HG02970 (cell line): ENCODE results near the gene SEPTIN1.
"Not testable (repeated sequence)": the region's sequence is repeated elsewhere in the genome, so short reads cannot be mapped to it uniquely, and the experiment has no call there.

Experiments used
- ATAC-seq: cut with Tn5 transposase; IDR thresholded peaks from one replicate; pipeline ENCODE4 v1.9.1; 2021; ENCODE audit warnings: mild to moderate bottlenecking, moderate library complexity, moderate number of reproducible peaks; ENCODE audit not compliant: unreplicated experiment, low FRiP score

Gene SEPTIN1

DNA sequence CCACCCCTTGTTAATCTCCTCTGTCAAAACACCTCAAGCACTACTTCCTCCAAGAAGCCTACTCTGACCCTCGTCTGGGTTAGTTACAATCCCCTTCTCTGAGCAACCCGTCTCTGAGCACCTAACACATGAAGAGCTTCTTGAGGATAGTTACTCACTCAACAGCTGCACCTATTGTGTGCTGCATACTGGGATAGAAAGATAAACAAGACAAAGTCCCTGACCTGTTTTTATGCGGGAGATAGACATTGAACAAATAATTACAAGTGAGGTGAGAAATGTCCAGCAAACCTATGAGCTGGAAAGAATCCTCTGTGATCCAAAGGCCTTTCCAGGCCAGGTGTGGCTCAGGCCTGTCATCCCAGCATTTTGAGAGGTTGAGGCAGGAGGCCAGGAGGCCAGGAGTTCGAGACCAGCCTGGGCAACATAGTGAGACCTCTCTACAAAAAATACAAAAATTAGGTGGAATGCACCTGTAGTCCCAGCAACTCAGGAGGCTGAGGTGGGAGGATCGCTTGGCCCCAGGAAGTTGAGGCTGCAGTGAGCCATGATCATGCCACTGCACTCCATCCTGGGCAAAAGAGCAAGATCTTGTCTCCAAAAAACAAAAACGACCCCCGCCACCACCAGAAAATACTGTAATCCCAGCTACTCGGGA lies 19.5 kb upstream of the SEPTIN1 start:
- ATAC-seq: no peak

DNA sequence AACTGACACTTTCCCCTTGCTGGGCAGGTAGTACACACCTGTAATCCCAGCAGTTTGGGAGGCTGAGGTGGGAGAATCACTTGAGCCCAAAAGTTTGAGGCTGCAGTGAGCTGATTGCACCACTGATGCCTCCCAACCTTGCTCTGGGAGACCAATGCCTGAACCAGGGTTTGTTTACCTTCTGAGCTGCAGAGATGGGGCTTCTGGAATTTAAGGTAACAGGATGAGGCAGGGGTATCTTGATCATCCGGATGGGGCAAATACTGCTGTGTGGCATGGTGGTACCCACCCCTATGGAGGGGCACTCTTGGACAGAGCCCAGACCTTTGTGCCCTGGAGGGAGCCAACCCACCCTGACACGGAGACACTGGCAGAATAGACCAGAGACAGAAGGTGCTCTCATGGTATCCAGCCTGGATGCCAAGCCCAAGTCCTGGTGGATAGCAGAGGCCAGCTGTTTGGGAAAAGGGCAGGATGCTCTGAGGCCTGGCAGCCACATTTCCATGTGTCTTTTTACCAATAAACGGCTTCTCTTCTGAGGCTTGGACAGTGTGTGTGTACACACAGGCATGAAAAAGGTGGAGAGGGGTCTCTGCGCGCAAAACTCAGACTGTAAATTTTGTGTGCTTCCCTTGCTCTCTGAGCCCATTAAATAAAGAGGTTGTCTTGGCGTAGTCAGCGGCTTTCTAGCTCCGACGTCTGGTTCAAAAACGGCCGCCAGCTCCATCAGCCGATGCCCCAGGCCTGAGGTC lies 17.2 kb upstream of the SEPTIN1 start:
- no peak for ATAC-seq

DNA sequence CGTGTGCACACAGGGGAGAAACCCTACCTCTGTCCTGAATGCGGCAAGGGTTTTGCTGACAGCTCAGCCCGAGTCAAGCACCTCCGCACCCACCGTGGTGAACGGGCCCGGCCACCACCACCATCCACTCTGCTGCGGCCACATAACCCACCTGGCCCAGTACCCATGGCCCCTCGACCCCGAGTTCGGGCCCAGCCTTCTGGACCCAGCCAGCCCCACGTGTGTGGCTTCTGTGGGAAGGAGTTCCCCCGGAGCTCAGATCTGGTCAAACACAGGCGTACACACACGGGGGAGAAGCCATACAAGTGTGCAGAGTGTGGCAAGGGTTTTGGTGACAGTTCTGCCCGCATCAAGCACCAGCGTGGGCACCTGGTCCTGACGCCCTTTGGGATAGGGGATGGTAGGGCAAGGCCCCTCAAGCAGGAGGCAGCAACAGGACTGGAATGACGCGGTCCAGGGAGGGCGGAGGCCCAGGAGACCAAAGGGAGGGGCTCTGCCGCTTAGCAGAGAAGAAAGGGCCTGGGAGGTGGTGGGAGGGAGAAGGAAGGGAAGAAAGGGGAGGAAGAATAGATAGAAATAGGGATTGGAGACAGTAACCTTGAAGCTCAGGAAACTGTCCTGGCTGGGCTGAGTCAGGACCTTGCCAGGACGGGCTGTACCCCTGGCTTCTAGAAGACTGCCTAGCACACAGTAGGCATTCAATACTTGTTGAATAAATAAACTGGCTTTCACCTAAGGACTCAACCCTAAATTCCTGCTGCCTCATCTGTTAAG lies 16.5 kb upstream of the SEPTIN1 start:
- ATAC-seq: no peak

DNA sequence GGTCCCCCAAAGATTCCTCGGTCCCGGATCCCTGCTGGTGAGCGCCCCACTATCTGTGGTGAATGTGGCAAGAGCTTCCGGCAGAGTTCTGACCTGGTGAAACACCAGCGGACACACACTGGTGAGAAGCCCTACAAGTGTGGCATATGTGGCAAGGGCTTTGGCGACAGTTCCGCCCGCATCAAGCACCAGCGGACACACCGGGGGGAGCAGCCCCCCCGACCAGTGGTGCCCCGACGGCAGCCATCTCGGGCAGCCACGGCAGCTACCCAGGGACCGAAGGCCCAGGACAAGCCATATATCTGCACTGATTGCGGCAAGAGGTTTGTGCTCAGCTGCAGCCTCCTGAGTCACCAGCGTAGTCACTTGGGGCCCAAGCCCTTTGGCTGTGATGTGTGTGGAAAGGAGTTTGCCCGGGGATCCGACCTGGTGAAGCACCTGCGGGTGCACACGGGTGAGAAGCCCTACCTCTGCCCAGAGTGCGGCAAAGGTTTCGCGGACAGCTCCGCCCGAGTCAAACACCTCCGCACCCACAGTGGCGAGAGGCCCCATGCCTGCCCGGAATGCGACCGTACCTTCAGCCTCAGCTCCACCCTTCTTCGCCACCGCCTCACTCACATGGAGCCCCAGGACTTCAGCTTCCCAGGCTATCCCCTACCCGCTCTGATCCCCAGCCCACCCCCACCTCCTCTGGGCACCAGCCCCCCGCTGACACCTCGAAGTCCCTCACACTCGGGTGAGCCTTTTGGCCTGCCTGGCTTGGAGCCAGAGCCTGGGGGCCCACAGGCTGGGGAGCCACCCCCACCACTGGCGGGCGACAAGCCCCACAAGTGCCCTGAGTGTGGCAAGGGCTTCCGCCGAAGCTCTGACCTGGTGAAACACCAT lies 15.7 kb upstream of the SEPTIN1 start:
- no peak for ATAC-seq

DNA sequence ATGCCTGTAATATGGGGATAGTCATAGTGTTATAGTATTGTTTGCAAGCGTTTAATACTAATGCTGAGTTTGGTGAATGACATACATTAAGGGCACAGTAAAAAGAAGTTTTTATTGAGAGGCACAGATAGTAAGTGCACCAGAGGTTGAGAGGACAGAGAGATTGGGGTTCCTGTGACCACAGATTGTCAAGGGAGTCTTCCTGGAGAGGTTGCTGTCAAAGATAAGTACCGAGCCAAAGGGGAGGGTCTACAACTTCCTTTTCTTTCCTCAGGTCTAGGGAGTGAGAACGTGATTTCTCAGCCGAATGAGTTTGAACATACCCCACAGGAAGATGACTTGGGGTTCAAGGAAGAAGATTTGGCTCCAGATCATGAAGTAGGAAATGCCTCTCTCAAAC lies 14.7 kb upstream of the SEPTIN1 start:
- no peak for ATAC-seq

DNA sequence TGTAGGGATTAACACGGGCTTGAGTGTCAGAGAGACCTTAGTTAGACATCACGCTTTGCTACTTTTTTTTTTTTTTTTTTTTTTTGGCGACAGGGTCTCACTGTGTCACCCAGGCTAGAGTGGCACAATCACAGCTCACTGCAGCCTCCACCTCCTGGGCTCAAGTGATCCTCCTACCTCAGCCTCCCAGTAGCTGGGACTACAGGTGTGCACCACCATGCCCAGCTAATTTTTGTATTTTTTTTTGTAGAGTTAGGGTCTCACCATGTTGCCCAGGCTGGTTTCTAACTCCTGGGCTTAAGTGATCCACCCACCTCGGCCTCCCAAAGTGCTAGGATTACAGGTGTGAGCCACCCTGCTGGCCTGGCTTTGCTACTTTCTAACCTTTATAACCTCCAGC lies 14.3 kb upstream of the SEPTIN1 start:
- ATAC-seq: not testable (repeated sequence)

DNA sequence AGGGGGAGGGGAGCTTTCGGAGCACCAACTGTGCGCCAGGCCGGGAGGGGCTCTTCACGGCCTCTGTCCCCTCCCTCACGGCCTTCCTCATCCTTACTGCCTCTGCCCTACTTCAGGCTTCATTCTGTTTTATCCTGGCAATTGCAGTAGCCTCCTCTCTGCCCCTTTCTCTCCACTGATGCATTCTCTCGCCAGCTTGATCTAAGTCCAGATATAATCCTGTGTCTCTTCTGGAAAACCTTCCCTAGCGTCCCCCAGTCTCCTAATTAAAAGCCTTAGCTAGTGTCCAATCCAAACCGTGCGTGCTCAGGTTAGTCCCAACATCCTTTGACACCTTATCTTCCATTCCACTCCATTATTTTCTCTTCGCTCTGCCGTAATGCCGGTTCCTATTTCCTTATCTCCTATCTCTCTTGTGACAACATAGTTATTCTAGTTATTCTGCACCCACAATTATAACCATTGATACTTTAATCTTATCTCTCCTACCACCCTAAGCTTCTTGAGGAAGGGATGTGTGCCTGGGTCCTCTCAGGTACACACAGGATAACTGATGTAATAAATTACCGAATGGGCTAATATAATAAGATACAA lies 13.7 kb upstream of the SEPTIN1 start:
- no peak for ATAC-seq

DNA sequence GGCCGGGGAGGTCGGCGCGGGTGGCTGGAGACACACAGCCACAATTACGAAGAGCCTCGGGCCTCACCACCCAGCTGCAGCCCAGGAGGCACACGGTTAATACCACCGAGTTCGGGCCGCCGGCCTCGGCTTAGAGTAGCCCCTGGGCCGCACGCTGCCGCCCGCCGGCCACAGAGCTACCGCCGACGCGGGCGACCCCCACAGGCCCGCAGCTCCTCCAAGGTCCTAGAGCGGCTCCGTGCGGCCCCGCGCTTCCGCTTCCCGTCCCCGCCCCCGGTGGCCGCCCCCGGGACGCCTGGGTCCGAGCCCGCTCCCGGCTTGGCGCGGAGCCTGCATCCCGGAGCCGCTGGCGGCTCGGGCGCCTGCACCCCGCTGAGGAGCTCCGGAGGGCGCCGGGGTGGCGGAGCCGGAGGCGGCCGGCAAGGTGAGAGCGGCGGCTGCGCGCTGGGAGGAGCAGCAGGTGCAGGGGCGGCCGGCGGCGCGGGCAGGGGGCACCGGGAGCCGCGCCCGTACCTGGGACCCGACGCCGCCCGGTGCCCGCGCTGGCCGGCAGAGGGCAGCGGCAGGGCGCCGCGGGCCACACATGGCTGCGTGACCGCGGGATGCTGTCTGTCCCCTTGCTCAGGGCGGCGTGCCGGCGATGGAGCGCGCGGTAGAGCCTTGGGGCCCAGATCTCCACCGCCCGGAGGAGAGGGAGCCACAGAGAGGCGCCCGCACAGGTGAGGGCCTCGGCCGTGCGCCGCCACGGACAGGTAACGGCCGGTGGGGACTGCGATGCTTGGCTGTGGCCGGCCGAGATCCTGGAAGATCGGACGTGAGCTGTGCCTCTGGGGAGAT lies 13.0 kb upstream of the SEPTIN1 start, which contains the start of gene ZNF48:
ZNF48 (plus strand) TSS at position 266 of the 837 bp plus-strand sequence; CDS start at position 641, 375 bp downstream.
- peak; percentile 53 for ATAC-seq

DNA sequence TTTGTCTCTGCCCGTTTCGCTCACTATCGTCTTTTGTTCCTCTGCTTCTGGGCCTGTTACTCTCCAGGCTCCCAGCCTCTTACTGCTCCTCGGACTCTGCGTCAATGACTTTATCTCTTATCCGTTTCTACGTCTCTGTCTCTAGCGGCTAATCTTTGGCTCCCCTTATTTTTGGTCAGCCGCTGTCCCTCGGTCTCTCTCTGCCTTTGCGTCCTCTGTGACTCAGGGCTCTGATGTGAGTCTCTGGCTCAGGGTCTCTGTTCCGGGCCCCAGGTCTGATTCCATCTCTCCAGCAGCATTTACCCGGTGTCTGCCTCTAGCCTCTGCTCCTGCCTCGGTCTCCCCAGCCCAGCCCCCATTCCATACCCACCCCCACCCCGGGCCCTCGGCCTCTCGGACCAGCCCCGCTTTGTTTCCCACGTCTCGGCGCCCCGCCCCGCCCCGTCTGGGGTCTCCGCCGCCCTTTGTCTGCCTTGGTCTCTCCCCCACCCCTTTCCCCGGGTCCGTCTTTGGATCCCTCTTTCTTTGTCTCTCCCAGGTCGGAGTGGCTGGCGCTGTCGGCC lies 12.3 kb upstream of the SEPTIN1 start:
- ATAC-seq: no peak

DNA sequence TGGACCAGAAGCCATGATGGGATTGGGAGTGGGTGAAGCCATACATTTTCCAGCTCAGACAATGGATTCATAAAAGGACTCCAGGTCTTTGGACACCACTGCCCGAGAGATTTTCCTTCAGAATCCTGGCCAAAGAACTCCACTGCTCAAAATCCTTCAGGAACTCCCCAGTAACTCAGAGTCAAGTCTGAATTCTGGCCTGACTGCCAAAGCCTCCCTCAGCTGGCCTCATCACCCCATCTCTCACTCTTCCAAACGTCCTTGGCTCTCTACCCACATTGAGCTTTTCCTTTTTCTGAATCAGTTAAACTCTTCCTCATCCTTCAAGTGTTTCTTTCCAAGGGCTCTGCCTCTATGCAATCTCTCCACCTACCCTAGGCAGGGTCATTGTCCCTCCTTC lies 1.2 kb upstream of the SEPTIN1 start:
- no peak for ATAC-seq

DNA sequence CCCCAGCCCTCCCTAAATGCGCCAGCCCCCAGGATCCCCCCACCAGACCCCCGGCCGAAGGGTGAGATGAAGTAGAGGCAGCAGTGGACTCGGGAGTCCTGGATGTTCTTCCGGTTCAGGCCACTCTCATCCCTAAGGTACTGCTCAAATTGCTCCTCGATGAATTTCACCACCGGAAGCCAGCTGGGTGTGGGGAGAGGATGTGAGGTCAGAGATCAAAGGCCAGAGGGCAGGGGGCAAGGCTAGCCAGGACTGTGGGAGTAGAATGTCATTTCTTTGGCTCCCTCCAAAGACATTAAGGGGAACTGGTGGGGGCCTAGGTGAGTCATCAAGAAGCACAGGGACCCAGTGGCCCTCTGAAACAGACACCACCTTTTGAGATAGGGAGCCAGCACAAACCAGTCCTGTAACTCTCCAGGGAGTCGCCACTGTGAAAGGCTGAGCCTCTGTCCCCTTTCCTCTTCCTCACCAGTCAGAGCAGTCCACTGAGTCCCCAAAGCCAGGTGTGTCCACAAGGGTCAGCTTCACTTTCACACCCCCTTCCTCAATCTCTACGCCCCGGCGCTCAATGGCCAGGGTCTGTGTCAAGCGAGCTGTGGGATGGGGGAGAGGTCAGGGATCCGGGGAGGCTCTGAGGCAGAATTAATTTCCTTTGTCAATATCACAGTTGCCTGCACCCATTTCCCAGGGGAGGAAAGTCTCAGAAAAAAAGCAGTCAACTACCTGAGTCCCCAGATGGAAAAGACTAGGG lies 895 bp downstream of the SEPTIN1 start:
- no peak for ATAC-seq

DNA sequence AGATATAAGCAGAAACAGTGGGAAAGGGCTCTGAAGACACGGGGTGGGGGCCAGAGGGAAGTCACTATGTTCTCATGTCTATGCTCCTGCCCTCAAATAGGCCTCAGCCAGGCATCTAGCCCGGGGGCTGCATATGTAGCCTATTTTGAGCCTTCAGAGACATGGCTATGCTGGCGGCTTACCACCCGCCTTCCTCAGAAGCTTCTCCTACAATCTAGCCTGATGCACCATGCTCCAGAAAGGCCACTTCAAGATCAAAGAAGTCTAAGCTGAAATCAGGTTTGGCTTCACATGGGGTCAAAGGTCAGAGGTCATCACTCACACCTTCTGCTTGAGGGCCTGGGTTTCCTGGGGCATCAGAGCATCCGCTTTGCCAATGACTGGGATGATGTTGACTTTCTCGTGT lies 1.6 kb downstream of the SEPTIN1 start:
- ATAC-seq: no peak

DNA sequence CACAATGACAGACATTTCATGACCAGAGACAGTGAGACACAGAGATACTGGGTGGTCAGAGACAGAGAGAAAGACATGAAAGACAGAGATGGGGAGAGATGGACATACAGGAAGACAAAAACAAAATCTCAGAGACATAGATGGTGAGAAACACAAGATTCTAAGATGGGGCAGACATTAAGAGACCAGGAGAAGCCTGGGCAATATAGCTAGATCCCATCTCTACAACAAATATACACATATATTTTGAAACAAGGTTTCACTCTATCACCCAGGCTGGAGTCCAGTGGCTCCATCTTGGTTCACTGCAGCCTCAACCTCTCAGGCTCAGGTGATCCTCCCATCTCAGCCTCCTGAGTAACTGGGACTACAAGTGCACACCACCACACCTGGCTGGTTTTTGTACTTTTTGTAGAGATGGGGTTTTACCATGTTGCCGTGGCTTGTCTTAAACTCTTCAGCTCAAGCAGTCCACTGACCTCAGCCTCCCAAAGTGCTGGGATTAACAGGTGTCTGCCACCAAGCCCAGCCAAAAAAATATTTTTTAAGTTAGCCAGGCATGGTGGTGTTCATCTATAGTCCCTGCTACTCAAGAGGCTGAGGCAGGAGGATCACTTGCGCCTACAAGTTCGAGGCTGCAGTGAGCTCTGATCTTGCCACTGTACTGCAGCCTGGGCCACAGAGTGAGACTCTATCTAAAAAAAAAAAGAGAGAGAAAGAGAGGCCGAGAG lies 2.1 kb downstream of the SEPTIN1 start:
- no peak for ATAC-seq

DNA sequence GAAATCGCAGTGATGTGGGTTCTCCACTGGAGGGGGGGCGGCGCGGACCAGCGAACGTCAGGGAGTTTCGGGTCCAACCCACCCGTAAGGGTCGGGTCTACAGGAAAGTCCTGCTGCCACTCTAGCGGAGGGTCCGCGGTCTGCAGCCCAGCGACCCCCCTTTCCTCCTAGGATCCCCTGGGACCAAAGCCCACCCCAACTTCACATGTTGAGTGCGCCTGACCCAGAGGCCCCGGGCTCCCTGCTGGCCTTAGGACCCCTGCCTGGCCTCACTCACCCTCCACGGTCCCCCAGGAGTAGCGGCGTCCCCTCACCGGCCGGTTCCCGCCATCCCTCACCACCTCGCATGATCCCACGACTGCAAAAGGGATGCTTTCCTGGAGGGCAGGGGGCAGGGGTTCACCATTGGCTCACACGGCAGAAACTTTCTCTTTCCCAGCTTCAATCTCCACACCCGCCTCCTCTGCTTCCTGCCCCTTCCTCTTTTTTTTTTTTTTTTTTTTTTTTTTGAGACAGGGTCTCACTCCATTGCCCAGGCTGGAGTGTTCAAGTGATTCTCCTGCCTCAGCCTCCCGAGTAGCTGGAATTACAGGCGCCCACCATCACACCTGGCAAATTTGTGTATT lies 3.1 kb downstream of the SEPTIN1 start:
- ATAC-seq: no peak

DNA sequence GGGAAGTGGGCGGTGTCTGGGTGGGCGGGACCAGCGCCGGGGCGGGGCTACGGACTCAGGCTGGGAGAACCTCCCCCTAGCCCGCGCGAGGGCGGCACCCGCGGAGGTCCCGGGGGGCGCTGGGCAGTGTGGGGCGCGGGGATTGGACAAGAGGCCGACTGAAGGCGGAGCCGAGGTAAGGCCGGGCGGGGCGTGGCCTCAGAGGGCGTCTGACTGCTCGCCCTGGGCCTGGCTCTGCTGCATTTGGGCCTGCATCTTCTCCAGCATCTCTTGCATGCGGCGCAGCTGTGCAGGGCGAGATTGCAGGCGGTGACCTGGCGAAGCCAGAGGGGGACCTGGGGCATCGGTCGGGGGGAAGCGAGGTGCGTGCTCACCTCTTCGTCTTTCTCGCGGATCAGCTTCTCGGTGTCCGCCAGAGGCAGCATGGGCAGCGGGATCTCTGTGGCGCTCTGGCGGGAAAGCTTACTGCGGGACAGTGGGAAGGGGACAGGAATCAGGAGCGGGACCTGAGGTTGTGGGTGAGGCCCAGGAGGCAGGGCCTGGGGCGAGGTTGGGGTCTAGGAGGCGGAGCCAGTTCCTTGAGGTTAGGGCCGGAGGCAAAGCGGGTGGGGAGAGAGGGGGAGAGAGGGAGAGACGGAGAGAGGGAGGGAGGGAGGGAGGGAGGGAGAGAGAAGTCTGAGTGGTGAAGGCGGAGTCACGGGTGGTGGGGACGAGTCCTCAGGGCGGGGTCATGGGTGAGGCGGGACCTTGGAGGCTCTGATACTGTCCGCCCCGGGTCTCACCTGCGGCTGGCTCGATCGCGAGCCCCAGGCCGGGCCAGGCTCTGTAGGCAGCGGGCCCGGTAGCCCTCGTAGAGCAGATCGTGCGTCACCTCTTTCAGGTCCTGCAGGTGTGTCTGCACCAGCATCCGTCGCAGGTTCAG lies 3.9 kb downstream of the SEPTIN1 start:
- peak; percentile 84 for ATAC-seq

DNA sequence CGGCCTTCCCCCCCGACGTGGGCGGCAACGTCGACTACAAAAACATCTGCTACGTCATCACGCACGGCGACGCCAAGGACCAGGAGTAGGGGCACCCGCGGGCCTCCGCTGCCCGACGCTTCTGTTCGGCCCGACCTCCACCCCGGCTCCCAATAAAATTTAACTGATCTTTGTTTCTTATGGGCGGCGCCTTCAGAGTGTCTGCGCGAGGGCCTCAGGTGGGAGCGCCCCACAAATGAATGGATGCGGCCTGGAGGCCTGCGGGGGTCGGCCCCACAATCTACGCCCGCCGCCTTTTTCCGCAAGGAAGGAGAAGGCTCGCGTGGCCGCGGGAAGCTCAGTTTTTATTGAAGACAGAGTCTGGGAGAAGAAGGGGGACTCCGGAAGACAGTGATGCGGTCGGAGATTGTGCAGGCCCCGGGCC lies 4.5 kb downstream of the SEPTIN1 start:
- ATAC-seq: peak; percentile 34
